K562 (cell line): Measurements from ENCODE around the gene SCGB1A1. TPM values are rescaled to one million over a fixed set of nuclear protein-coding genes. Genes with fewer than 3 reads are reported as not detected.
A peak's percentile ranks its signal among the peaks of the same experiment; 100 is the strongest.

Source experiments
- DDX20 ChIP-seq: fragments of 450-650 bp; IDR thresholded peaks from 2 replicates; pipeline ENCODE4 v1.6.1; 2016; ENCODE audit warnings: missing genetic modification characterization, low read depth, mild to moderate bottlenecking, missing compliant biosample characterization, moderate library complexity
- ETS2 ChIP-seq: IDR thresholded peaks from 2 replicates; pipeline ENCODE4 v1.6.1; 2016; ENCODE audit warnings: borderline replicate concordance, missing genetic modification characterization, mild to moderate bottlenecking, moderate library complexity, missing compliant biosample characterization; ENCODE audit not compliant: poor library complexity, severe bottlenecking
- IFI16 ChIP-seq: fragments of 250-450 bp; sonication (Bioruptor Pico); IDR thresholded peaks from 2 replicates; pipeline ENCODE4 v2.1.2; 2022; ENCODE audit warnings: mild to moderate bottlenecking, inconsistent platforms
- MEF2A ChIP-seq: IDR thresholded peaks from 2 replicates; pipeline ENCODE4 v1.6.1; 2011; ENCODE audit warnings: low read depth, mild to moderate bottlenecking, low read length, moderate library complexity; ENCODE audit not compliant: control insufficient read depth
- MTA3 ChIP-seq: fragments of 450-650 bp; formaldehyde crosslinking; IDR thresholded peaks from 2 replicates; pipeline ENCODE4 v1.6.1; 2017; ENCODE audit warnings: mild to moderate bottlenecking, borderline replicate concordance
- NEUROD1 ChIP-seq: fragments of 150-350 bp; IDR thresholded peaks from 2 replicates; pipeline ENCODE4 v1.6.1; 2014; ENCODE audit warnings: borderline replicate concordance, low read length, low read depth; ENCODE audit not compliant: partially characterized antibody
- POLR3A ChIP-seq: IDR thresholded peaks from 2 replicates; pipeline ENCODE4 v1.6.1; 2011; ENCODE audit warnings: borderline replicate concordance, mild to moderate bottlenecking, moderate library complexity; ENCODE audit not compliant: insufficient read length, insufficient read depth; ENCODE audit errors: extremely low read depth
- POU5F1 ChIP-seq: fragments of 150-350 bp; IDR thresholded peaks from 2 replicates; pipeline ENCODE4 v1.6.1; 2014; ENCODE audit warnings: borderline replicate concordance, low read length, low read depth, mild to moderate bottlenecking; ENCODE audit not compliant: partially characterized antibody
- PRMT5 ChIP-seq: sonication (generic); formaldehyde crosslinking; IDR thresholded peaks from 2 replicates; pipeline ENCODE4 v1.5.0; 2020; ENCODE audit warnings: missing genetic modification reagents
- RBM25 ChIP-seq: fragments of 200-400 bp; formaldehyde crosslinking; IDR thresholded peaks from 2 replicates; pipeline ENCODE4 v1.6.1; 2018; ENCODE audit warnings: low read length, low read depth, moderate library complexity; ENCODE audit not compliant: severe bottlenecking
- ZFP1 ChIP-seq: fragments of 450-650 bp; formaldehyde crosslinking; IDR thresholded peaks from 2 replicates; pipeline ENCODE4 v1.4.0; 2020; ENCODE audit warnings: mild to moderate bottlenecking, mixed read lengths
- polyA plus RNA-seq, 8 experiments: library from polyadenylated mRNA; depleted of rRNA in 4 of 8; stranded (reverse) in 5 of 8; unstranded in 3 of 8; fragments of >200 nt; fragmentation: Nextera tagmentation in 2 of 8; fragmentation: Illumina TruSeq in 1 of 8; extraction: Ambion mirVana in 2 of 8; extraction: Trizol in 1 of 8; gene quantifications; 2 replicates each; pipeline versions ENCODE4 v1.2.1 to v1.2.3, GENCODE V29; 2011 to 2014; ENCODE audit warnings: inconsistent platforms in 1 of 8, missing spikeins in 1 of 8
- total RNA-seq, 7 experiments: library from RNA; depleted of rRNA in 6 of 7; stranded (reverse); fragments of >200 nt in 6 of 7; fragmentation: Illumina TruSeq in 2 of 7; extraction: Trizol in 2 of 7; gene quantifications; 2 replicates each; pipeline versions ENCODE4 v1.2.1 to v1.2.3, GENCODE V29; 2011 to 2021; ENCODE audit warnings: low replicate concordance in 1 of 7
- TF ChIP-seq, protein P1 (sequence below): fragments of 450-650 bp; formaldehyde crosslinking; IDR thresholded peaks from 2 replicates; pipeline ENCODE4 v1.4.0; 2020; ENCODE audit warnings: mild to moderate bottlenecking, moderate library complexity
- TF ChIP-seq, protein P2 (sequence below), 2 experiments: fragments of 450-650 bp; formaldehyde crosslinking in 1 of 2; IDR thresholded peaks; 2 replicates each; pipeline versions ENCODE4 v1.4.0 to v1.6.1; 2014 to 2020; ENCODE audit warnings: mild to moderate bottlenecking in 2 of 2, borderline replicate concordance in 1 of 2, low read depth in 1 of 2
- TF ChIP-seq, protein P3 (sequence below), 2 experiments: fragments of 250-450 bp in 1 of 2; fragments of 450-650 bp in 1 of 2; sonication (Bioruptor Pico) in 1 of 2; IDR thresholded peaks; 2 replicates each; pipeline versions ENCODE4 v1.6.1 to v1.8.0; 2016 to 2021; ENCODE audit warnings: mild to moderate bottlenecking in 2 of 2, moderate library complexity in 2 of 2, missing compliant biosample characterization in 1 of 2, missing genetic modification characterization in 1 of 2

SCGB1A1 gene
- total and polyA plus RNA-seq, 9 of the 15 experiments (the other 6 are each of a cell fraction or from before 2014, with no cell fraction given): 0.55 TPM; not detected in 8

DNA sequence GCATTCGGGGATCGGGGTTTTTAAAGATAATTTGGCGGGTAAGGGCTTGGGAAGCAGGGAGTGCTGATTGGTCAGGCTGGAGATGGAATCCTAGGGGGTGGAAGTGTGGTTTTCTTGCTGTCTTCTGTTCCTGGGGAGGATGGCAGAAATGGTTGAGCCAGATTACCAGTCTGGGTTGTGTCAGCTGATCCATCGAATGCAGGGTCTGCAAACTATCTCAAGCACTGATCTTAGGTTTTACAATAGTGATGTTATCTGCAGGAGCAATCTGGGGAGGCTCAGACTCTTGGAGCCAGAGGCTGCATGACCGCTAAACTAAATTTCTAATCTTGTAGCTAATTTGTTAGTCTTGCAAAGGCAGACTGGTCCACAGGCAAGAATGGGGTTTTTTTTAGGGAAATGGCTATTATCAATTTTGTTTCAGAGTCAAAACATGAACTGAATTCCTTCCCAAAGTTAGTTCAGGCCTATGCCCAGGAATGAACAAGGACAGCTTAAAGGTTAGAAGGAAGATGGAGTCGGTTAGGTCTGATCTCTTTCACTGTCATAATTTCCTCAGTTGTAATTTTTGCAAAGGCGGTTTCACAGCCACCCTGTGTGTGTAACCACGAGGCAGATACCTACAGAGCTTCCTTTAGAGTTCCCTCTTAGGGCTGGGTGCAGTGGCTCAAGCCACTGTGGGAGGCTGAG is 10.2 kb downstream of the SCGB1A1 start (continued):
- TF ChIP-seq, protein P1, sequence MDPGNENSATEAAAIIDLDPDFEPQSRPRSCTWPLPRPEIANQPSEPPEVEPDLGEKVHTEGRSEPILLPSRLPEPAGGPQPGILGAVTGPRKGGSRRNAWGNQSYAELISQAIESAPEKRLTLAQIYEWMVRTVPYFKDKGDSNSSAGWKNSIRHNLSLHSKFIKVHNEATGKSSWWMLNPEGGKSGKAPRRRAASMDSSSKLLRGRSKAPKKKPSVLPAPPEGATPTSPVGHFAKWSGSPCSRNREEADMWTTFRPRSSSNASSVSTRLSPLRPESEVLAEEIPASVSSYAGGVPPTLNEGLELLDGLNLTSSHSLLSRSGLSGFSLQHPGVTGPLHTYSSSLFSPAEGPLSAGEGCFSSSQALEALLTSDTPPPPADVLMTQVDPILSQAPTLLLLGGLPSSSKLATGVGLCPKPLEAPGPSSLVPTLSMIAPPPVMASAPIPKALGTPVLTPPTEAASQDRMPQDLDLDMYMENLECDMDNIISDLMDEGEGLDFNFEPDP (CRISPR knock-in tag): peak; percentile 55; the same call in 1 of the 2 replicates
- TF ChIP-seq MEF2A (no peak), ETS2 (no peak), RBM25 (no peak), ZFP1 (CRISPR knock-in tag) (peak; percentile 59; the same call in 1 of the 2 replicates), POLR3A (no peak), POU5F1 (no peak), PRMT5 (CRISPR knock-in tag) (no peak), DDX20 (tag) (peak; percentile 88), NEUROD1 (no peak), IFI16 (CRISPR knock-in tag) (no peak), MTA3 (no peak)
- TF ChIP-seq, protein P2, sequence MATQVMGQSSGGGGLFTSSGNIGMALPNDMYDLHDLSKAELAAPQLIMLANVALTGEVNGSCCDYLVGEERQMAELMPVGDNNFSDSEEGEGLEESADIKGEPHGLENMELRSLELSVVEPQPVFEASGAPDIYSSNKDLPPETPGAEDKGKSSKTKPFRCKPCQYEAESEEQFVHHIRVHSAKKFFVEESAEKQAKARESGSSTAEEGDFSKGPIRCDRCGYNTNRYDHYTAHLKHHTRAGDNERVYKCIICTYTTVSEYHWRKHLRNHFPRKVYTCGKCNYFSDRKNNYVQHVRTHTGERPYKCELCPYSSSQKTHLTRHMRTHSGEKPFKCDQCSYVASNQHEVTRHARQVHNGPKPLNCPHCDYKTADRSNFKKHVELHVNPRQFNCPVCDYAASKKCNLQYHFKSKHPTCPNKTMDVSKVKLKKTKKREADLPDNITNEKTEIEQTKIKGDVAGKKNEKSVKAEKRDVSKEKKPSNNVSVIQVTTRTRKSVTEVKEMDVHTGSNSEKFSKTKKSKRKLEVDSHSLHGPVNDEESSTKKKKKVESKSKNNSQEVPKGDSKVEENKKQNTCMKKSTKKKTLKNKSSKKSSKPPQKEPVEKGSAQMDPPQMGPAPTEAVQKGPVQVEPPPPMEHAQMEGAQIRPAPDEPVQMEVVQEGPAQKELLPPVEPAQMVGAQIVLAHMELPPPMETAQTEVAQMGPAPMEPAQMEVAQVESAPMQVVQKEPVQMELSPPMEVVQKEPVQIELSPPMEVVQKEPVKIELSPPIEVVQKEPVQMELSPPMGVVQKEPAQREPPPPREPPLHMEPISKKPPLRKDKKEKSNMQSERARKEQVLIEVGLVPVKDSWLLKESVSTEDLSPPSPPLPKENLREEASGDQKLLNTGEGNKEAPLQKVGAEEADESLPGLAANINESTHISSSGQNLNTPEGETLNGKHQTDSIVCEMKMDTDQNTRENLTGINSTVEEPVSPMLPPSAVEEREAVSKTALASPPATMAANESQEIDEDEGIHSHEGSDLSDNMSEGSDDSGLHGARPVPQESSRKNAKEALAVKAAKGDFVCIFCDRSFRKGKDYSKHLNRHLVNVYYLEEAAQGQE (IDR thresholded peaks at IDR 0.05; ENCODE audit: borderline replicate concordance): no peak
- TF ChIP-seq, protein P2 (CRISPR knock-in tag; IDR thresholded peaks at IDR 0.05; ENCODE audit: low read depth): no peak
- TF ChIP-seq, protein P3, sequence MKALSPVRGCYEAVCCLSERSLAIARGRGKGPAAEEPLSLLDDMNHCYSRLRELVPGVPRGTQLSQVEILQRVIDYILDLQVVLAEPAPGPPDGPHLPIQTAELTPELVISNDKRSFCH (CRISPR knock-in tag; IDR thresholded peaks at IDR 0.05): no peak
- TF ChIP-seq, protein P3 (tag; IDR thresholded peaks at IDR 0.05): peak; percentile 64; the same call in 1 of the 2 replicates
